Measurements from ENCODE around the gene COPG2.
"Not testable (repeated sequence)": the region's sequence is repeated elsewhere in the genome, so short reads cannot be mapped to it uniquely, and the experiment has no call there.

COPG2 gene

DNA sequence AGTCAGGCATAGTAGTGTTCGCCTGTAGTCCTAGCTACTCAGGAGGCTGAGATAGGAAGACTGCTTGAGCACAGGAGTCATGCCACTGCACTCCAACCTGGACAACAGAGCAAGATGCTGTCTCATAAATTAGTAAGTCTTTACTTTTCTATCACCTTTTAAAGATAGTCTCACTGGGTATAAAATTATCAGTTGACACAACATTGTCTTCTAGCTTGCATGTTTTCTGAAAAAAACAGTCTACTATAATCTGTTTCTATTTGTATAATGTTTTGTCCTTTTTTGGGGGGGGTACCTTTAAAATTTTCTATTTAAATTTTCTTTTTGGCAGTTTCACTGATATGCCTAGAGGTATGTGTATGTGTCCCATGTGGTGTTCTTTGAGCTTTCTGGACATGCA is 39.6 kb downstream of the COPG2 start:
- Mint-ChIP-seq H3K9me3 (peaks cover 46% of the 10 kb centered on the region), H3K36me3 (ENCODE audit: low read depth) (peaks cover 12% of the 10 kb centered on the region), H3K27me3 (ENCODE audit: low read depth) (no peaks in the 10 kb centered on the region), H3K4me1 (ENCODE audit: low read depth) (peaks cover 7% of the 10 kb centered on the region), H3K27ac (no peak overlapping the region), H3K4me3 (no peak overlapping the region)

DNA sequence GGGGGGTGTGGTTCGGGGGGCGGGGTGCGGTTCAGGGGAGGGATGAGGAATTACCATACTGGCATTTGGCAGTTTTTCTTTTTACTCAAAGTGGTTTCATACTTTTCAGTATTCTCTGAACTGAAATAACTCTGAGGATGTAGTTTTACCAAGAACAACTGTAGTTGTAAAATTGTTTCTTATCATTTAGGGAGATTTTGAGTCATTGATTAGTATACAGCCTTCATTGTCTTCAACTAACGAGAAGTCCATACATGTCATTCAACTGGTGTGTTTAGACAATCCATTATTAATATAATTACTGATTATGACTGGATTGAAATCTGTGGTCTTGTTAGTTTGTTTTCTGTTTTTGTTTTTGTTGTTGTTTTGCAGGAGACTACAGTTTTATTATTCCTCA is 40.8 kb downstream of the COPG2 start:
- Mint-ChIP-seq H3K27me3 (ENCODE audit: low read depth) (no peaks in the 10 kb centered on the region), H3K36me3 (ENCODE audit: low read depth) (peaks cover 9% of the 10 kb centered on the region), H3K27ac (no peak overlapping the region), H3K4me1 (ENCODE audit: low read depth) (peaks cover 2% of the 10 kb centered on the region), H3K4me3 (no peak overlapping the region), H3K9me3 (peaks cover 44% of the 10 kb centered on the region)

DNA sequence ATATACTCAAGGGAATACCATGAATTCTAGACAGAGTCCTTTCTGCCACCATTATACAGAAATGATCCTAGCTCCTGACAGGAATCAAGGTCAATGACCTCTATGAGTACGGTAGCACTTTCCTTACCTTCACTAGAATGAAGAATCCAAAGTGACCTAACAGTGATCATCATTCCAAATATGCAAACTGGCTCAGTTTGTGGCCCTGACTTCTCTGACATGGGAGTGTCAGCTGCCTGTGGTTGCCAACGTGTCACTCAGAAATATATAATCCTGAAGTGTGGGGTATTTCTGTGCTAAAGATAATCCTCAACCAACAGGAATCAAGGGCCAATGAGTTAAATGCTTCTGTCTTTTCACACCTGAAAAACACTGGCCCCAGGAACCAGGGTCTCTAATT is 45.7 kb downstream of the COPG2 start:
- no peak overlapping the region for H3K27ac Mint-ChIP-seq
- H3K4me1 Mint-ChIP-seq (ENCODE audit: low read depth), result no peaks in the 10 kb centered on the region
- no peaks in the 10 kb centered on the region for H3K27me3 Mint-ChIP-seq (ENCODE audit: low read depth)
- peaks cover 24% of the 10 kb centered on the region for H3K9me3 Mint-ChIP-seq
- peaks cover 4% of the 10 kb centered on the region for H3K36me3 Mint-ChIP-seq (ENCODE audit: low read depth)
- no peak overlapping the region for H3K4me3 Mint-ChIP-seq

- H3K36me3 Mint-ChIP-seq (ENCODE audit: low read depth), result peaks cover 10% of the 10 kb centered on the region
- no peak overlapping the region for H3K27ac Mint-ChIP-seq
- H3K9me3 Mint-ChIP-seq, result peaks cover 6% of the 10 kb centered on the region
- H3K4me1 Mint-ChIP-seq (ENCODE audit: low read depth), result no peaks in the 10 kb centered on the region
- H3K4me3 Mint-ChIP-seq, result no peak overlapping the region
- no peaks in the 10 kb centered on the region for H3K27me3 Mint-ChIP-seq (ENCODE audit: low read depth)
Measured at GRCh38 chr7:130615583-130615982, 53.0 kb downstream of the COPG2 start.

DNA sequence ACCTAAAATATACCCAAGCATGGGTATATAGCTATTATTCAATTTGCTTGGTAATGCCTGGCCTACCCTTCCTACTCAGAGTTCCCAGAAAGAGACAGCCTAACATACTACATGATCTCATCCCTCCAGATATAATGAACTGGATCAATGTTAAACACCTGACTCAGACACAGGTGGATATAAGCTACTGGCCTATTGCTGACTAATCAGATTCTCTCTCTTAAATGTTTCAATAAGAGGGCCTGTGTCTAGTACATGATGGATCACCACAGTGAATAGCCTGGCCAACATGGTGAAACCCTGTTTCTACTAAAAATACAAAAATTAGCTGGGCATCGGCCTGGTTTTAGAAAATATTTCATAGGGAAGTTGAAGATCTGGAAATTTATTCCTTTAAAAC is 54.1 kb downstream of the COPG2 start:
- Mint-ChIP-seq H3K4me3 (no peak overlapping the region), H3K27me3 (ENCODE audit: low read depth) (no peaks in the 10 kb centered on the region), H3K4me1 (ENCODE audit: low read depth) (no peaks in the 10 kb centered on the region), H3K9me3 (peaks cover 7% of the 10 kb centered on the region), H3K27ac (no peak overlapping the region), H3K36me3 (ENCODE audit: low read depth) (peaks cover 11% of the 10 kb centered on the region)

GRCh38 chr7:130611218-130611617 is 57.3 kb downstream of the COPG2 start:
- Mint-ChIP-seq H3K4me3 (no peak overlapping the region), H3K27me3 (ENCODE audit: low read depth) (no peaks in the 10 kb centered on the region), H3K4me1 (ENCODE audit: low read depth) (no peaks in the 10 kb centered on the region), H3K27ac (no peak overlapping the region), H3K9me3 (peaks cover 4% of the 10 kb centered on the region), H3K36me3 (ENCODE audit: low read depth) (peaks cover 13% of the 10 kb centered on the region)

- H3K36me3 Mint-ChIP-seq (ENCODE audit: low read depth); H3K4me3 Mint-ChIP-seq; H3K27me3 Mint-ChIP-seq (ENCODE audit: low read depth); H3K9me3 Mint-ChIP-seq; H3K27ac Mint-ChIP-seq; H3K4me1 Mint-ChIP-seq (ENCODE audit: low read depth): not testable (repeated sequence)
Measured at GRCh38 chr7:130607066-130607465, 61.5 kb downstream of the COPG2 start.

- Mint-ChIP-seq H3K9me3 (peaks cover 4% of the 10 kb centered on the region), H3K4me3 (no peak overlapping the region), H3K27ac (no peak overlapping the region), H3K27me3 (ENCODE audit: low read depth) (no peaks in the 10 kb centered on the region), H3K36me3 (ENCODE audit: low read depth) (peaks cover 7% of the 10 kb centered on the region), H3K4me1 (ENCODE audit: low read depth) (no peaks in the 10 kb centered on the region)
Measured at GRCh38 chr7:130606161-130606560, 62.4 kb downstream of the COPG2 start.

DNA sequence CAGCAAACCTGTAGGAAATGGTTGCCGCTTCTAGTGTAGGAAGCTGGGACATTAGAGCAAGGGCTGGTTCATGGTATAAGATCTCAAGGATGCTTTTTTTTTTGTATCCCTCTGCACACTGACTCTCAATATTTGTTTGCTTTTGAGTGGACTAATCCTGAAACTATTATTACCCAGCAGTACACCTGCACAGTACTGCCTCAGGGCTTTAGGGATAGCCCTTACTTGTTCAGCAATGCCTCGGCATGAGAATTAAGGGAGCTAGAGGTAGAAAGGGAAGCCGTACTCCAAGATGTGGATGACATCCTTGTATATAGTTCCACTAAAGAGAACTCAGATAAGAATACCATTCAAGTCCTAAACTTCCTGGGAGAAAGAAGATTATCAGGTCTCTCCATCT is 70.5 kb downstream of the COPG2 start:
- no peaks in the 10 kb centered on the region for H3K36me3 Mint-ChIP-seq (ENCODE audit: low read depth)
- no peaks in the 10 kb centered on the region for H3K4me1 Mint-ChIP-seq (ENCODE audit: low read depth)
- H3K27ac Mint-ChIP-seq, result no peak overlapping the region
- no peaks in the 10 kb centered on the region for H3K27me3 Mint-ChIP-seq (ENCODE audit: low read depth)
- H3K9me3 Mint-ChIP-seq, result no peaks in the 10 kb centered on the region
- no peak overlapping the region for H3K4me3 Mint-ChIP-seq

DNA sequence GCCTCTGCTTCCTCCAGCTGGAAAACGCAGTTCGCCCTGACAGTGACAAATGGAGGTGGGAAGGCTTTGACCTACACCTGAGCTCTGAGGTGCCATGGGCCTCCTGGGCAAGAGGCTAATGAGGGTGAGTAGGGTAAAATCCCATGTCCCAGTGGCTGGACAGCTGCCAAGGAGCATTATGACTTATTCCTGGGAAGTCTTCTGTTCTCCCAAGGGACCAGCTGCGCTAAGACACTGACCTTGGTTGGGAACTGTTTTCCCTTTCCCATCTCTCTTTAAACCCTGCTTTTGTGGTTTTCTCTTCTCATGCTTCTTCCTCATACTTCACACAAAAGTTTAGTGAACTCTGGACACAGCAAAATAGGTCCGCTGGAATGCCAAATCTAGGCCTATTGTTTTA is 72.6 kb downstream of the COPG2 start:
- H3K27me3 Mint-ChIP-seq (ENCODE audit: low read depth), result no peaks in the 10 kb centered on the region
- H3K4me1 Mint-ChIP-seq (ENCODE audit: low read depth), result no peaks in the 10 kb centered on the region
- no peak overlapping the region for H3K27ac Mint-ChIP-seq
- H3K9me3 Mint-ChIP-seq, result no peaks in the 10 kb centered on the region
- H3K36me3 Mint-ChIP-seq (ENCODE audit: low read depth), result no peaks in the 10 kb centered on the region
- H3K4me3 Mint-ChIP-seq, result no peak overlapping the region

DNA sequence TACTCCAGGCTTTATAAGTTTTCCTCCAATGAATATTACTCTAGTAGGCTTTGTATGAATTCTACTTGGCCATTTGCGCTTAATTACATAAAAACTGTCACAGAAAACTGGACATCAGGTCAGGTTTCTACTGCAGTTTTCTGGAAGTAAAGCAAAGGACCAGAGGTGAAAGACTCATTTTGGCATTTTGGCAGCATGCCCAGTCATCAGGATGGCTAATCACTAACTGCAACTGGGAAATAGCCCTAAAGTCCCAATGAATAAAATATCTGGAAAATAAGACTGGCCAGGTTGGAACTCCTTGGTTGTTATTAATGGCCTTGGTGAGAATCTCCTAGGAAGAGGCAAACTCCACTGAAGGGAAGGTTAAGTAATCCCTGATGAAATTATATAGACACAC is 75.5 kb downstream of the COPG2 start:
- Mint-ChIP-seq H3K9me3 (no peaks in the 10 kb centered on the region), H3K36me3 (ENCODE audit: low read depth) (no peaks in the 10 kb centered on the region), H3K4me1 (ENCODE audit: low read depth) (no peaks in the 10 kb centered on the region), H3K27ac (no peak overlapping the region), H3K4me3 (no peak overlapping the region), H3K27me3 (ENCODE audit: low read depth) (no peaks in the 10 kb centered on the region)

DNA sequence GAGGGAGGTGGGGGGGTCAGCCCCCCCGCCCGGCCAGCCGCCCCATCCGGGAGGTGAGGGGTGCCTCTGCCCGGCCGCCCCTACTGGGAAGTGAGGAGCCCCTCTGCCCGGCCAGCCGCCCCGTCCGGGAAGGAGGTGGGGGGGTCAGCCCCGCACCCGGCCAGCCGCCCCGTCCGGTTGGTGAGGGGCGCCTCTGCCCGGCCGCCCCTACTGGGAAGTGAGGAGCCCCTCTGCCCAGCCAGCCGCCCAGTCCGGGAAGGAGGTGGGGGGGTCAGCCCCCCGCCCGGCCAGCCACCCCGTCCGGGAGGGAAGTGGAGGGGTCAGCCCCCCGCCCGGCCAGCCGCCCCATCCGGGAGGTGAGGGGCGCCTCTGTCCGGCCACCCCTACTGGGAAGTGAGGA is 77.1 kb downstream of the COPG2 start:
- H3K4me3 Mint-ChIP-seq; H3K9me3 Mint-ChIP-seq; H3K4me1 Mint-ChIP-seq (ENCODE audit: low read depth); H3K27ac Mint-ChIP-seq; H3K27me3 Mint-ChIP-seq (ENCODE audit: low read depth); H3K36me3 Mint-ChIP-seq (ENCODE audit: low read depth): not testable (repeated sequence)

GRCh38 chr7:130585932-130586331 is 82.6 kb downstream of the COPG2 start:
- not testable (repeated sequence) for H3K27ac Mint-ChIP-seq; H3K36me3 Mint-ChIP-seq (ENCODE audit: low read depth); H3K4me1 Mint-ChIP-seq (ENCODE audit: low read depth); H3K27me3 Mint-ChIP-seq (ENCODE audit: low read depth); H3K4me3 Mint-ChIP-seq; H3K9me3 Mint-ChIP-seq

GRCh38 chr7:130575110-130575509 is 93.4 kb downstream of the COPG2 start:
- H3K36me3 Mint-ChIP-seq (ENCODE audit: low read depth); H3K27ac Mint-ChIP-seq; H3K27me3 Mint-ChIP-seq (ENCODE audit: low read depth); H3K4me1 Mint-ChIP-seq (ENCODE audit: low read depth); H3K4me3 Mint-ChIP-seq: not testable (repeated sequence)
- peaks cover 18% of the 10 kb centered on the region for H3K9me3 Mint-ChIP-seq

- H3K36me3 Mint-ChIP-seq (ENCODE audit: low read depth); H3K4me1 Mint-ChIP-seq (ENCODE audit: low read depth); H3K27me3 Mint-ChIP-seq (ENCODE audit: low read depth); H3K4me3 Mint-ChIP-seq; H3K27ac Mint-ChIP-seq: not testable (repeated sequence)
- H3K9me3 Mint-ChIP-seq, result peaks cover 37% of the 10 kb centered on the region
Measured at GRCh38 chr7:130570144-130570543, 98.4 kb downstream of the COPG2 start.

DNA sequence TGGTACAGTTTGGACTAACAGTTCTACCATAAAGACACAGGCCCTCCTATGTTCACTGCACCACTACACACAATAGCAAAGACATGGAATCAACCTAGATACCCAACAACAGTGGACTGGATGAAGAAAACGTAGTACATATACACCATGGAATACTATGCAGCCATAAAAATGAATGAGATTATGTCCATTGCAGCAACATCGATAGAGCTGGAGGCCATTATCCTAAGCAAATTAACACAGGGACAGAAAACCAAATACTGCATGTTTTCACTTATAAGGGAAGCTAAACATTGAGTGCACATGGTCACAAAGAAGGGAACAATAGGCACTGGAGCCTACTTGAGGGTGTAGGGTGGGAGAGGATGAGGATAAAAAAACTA is 101.7 kb downstream of the COPG2 start:
- no peaks in the 10 kb centered on the region for H3K27me3 Mint-ChIP-seq (ENCODE audit: low read depth)
- H3K9me3 Mint-ChIP-seq, result peaks cover 37% of the 10 kb centered on the region
- peaks cover 6% of the 10 kb centered on the region for H3K36me3 Mint-ChIP-seq (ENCODE audit: low read depth)
- no peak overlapping the region for H3K27ac Mint-ChIP-seq
- H3K4me3 Mint-ChIP-seq, result no peak overlapping the region
- peaks cover 5% of the 10 kb centered on the region for H3K4me1 Mint-ChIP-seq (ENCODE audit: low read depth)

Measured in T-helper 1 cell treated with Interleukin-12 subunit alpha and Interleukin-12 subunit beta and Interleukin-4 antibody, amounts not matched to agents 30 μg/mL and 1 μg/mL, for 36 hours (primary cell).